RPMI7951 (cell line): ENCODE measurements around the gene RGMA. TPM values are rescaled to one million over a fixed set of nuclear protein-coding genes. Genes with fewer than 3 reads are reported as not detected.
"Not testable (repeated sequence)": the region's sequence is repeated elsewhere in the genome, so short reads cannot be mapped to it uniquely, and the experiment has no call there.

Experiments
- DNase-seq: peaks from one replicate; pipeline ENCODE4 v3.0.0-alpha.2; 2012; ENCODE audit warnings: low read depth
- total RNA-seq: library from RNA; depleted of rRNA; stranded (reverse); fragments of >200 nt; shearing (Covaris generic); gene quantifications from 2 replicates; pipeline ENCODE4 v1.2.3, GENCODE V29; 2014

RGMA gene
- total RNA-seq, 1 experiment from 2014 or later: not detected

- peak; percentile 15 for DNase-seq
Measured at GRCh38 chr15:93066834-93067648, 22.0 kb downstream of the RGMA start.

- DNase-seq: no peak
Measured at GRCh38 chr15:93066224-93066681, 22.8 kb downstream of the RGMA start.

GRCh38 chr15:93065641-93066045 lies 23.4 kb downstream of the RGMA start:
- DNase-seq: no peak

- no peak for DNase-seq
Measured at GRCh38 chr15:93063796-93064690, 25.0 kb downstream of the RGMA start.

- DNase-seq: no peak
Measured at GRCh38 chr15:93063262-93063671, 25.7 kb downstream of the RGMA start.

- not testable (repeated sequence) for DNase-seq
Measured at GRCh38 chr15:93062628-93063261, 26.3 kb downstream of the RGMA start.

GRCh38 chr15:93060336-93061248 lies 28.4 kb downstream of the RGMA start:
- DNase-seq: no peak

- no peak for DNase-seq
Measured at GRCh38 chr15:93059442-93059841, 29.6 kb downstream of the RGMA start.

- DNase-seq: no peak
Measured at GRCh38 chr15:93058904-93059427, 30.0 kb downstream of the RGMA start.

- no peak for DNase-seq
Measured at GRCh38 chr15:93058128-93058527, 30.9 kb downstream of the RGMA start.

GRCh38 chr15:93057618-93058017 lies 31.4 kb downstream of the RGMA start:
- DNase-seq: no peak

GRCh38 chr15:93056836-93057235 lies 32.2 kb downstream of the RGMA start:
- DNase-seq: no peak

GRCh38 chr15:93055211-93055610 lies 33.8 kb downstream of the RGMA start:
- DNase-seq: no peak

- DNase-seq: no peak
Measured at GRCh38 chr15:93052090-93052879, 36.7 kb downstream of the RGMA start.

- DNase-seq: no peak
Measured at GRCh38 chr15:93051236-93052089, 37.5 kb downstream of the RGMA start.

- no peak for DNase-seq
Measured at GRCh38 chr15:93050648-93051047, 38.4 kb downstream of the RGMA start.

- DNase-seq: no peak
Measured at GRCh38 chr15:93049914-93050578, 39.0 kb downstream of the RGMA start.

- no peak for DNase-seq
Measured at GRCh38 chr15:93049233-93049632, 39.8 kb downstream of the RGMA start.
